Hepatocyte (in vitro differentiated cells): ENCODE results near the gene KCNJ14. TPM values are rescaled to one million over a fixed set of nuclear protein-coding genes. Genes with fewer than 3 reads are reported as not detected.

Source experiments
- DNase-seq: peaks from one replicate; pipeline ENCODE4 v3.0.0-alpha.2; 2016; ENCODE audit warnings: low spot score
- H2AFZ ChIP-seq: fragments of 200-600 bp; sonication (generic); 2 replicates; pipeline ENCODE4 v1.6.0; 2016; ENCODE audit warnings: antibody characterized with exemption, mild to moderate bottlenecking
- H3K27ac ChIP-seq: fragments of 200-600 bp; sonication (generic); 2 replicates; pipeline ENCODE4 v1.5.1; 2016; ENCODE audit warnings: mild to moderate bottlenecking
- H3K27me3 ChIP-seq: fragments of 200-600 bp; sonication (generic); 2 replicates; pipeline ENCODE4 v1.6.1; 2016
- H3K36me3 ChIP-seq: fragments of 200-600 bp; sonication (generic); replicated peaks from 2 replicates; pipeline ENCODE4 v1.5.1; 2016; ENCODE audit warnings: low read depth; ENCODE audit not compliant: insufficient read depth
- H3K4me1 ChIP-seq: fragments of 200-600 bp; sonication (generic); 2 replicates; pipeline ENCODE4 v1.5.1; 2016; ENCODE audit warnings: mild to moderate bottlenecking, moderate library complexity; ENCODE audit not compliant: insufficient read depth
- H3K4me2 ChIP-seq: fragments of 200-600 bp; sonication (generic); 2 replicates; pipeline ENCODE4 v1.6.0; 2016
- H3K4me3 ChIP-seq: fragments of 200-600 bp; sonication (generic); 2 replicates; pipeline ENCODE4 v1.5.1; 2016; ENCODE audit warnings: mild to moderate bottlenecking
- H3K79me2 ChIP-seq: fragments of 200-600 bp; sonication (generic); 2 replicates; pipeline ENCODE4 v1.6.0; 2017; ENCODE audit warnings: mild to moderate bottlenecking
- H3K9me2 ChIP-seq: fragments of 200-600 bp; sonication (generic); replicated peaks from 2 replicates; pipeline ENCODE4 v1.6.0; 2017; ENCODE audit warnings: mild to moderate bottlenecking; ENCODE audit not compliant: insufficient read depth
- H3K9me3 ChIP-seq: fragments of 200-600 bp; sonication (generic); 2 replicates; pipeline ENCODE4 v1.5.1; 2016; ENCODE audit warnings: low read depth, mild to moderate bottlenecking
- H4K20me1 ChIP-seq: fragments of 200-600 bp; sonication (generic); 2 replicates; pipeline ENCODE4 v1.6.0; 2016; ENCODE audit warnings: mild to moderate bottlenecking; ENCODE audit not compliant: insufficient read depth, poor library complexity, severe bottlenecking
- CTCF ChIP-seq: fragments of 200-600 bp; sonication (generic); IDR thresholded peaks from 2 replicates; pipeline ENCODE4 v1.5.1; 2016; ENCODE audit warnings: antibody characterized with exemption, mild to moderate bottlenecking; ENCODE audit not compliant: poor library complexity
- EZH2phosphoT487 ChIP-seq: fragments of 200-600 bp; sonication (generic); IDR thresholded peaks from one replicate; pipeline ENCODE4 v1.6.1; 2018; ENCODE audit warnings: antibody characterized with exemption, mild to moderate bottlenecking, low read depth, moderate library complexity; ENCODE audit not compliant: unreplicated experiment, severe bottlenecking
- WGBS: methylation state at CpG from one replicate; pipeline ENCODE4 v1.1.6; 2016; ENCODE audit warnings: low lambda C conversion rate; ENCODE audit errors: missing lambda C conversion rate; 5-methylcytosine and 5-hydroxymethylcytosine counted together
- polyA plus RNA-seq: library from polyadenylated mRNA; unstranded; fragments of >200 nt; fragmentation: Nextera tagmentation; extraction: Ambion mirVana; gene quantifications from 2 replicates; pipeline ENCODE4 v1.2.1, GENCODE V29; 2016
- total RNA-seq: library from RNA; depleted of rRNA; stranded (reverse); fragments of >200 nt; gene quantifications from 2 replicates; pipeline ENCODE4 v1.2.3, GENCODE V29; 2014

KCNJ14 gene
- total and polyA plus RNA-seq, 2 experiments from 2014 or later = 0.70 to 1.1 TPM

GRCh38 chr19:48514123-48514458, 58.7 kb downstream of the KCNJ14 start:
- Histone ChIP-seq H4K20me1 (no peaks in the 10 kb centered on the region), H2AFZ (peak overlapping the region; percentile 98), H3K4me2 (peak overlapping the region; percentile 97), H3K36me3 (no peaks in the 10 kb centered on the region), H3K79me2 (no peaks in the 10 kb centered on the region), H3K27me3 (peaks cover 12% of the 10 kb centered on the region), H3K9me3 (no peaks in the 10 kb centered on the region), H3K27ac (no peak overlapping the region), H3K4me3 (no peak overlapping the region), H3K9me2 (no peaks in the 10 kb centered on the region), H3K4me1 (no peaks in the 10 kb centered on the region)
- TF ChIP-seq CTCF = no peak
- 60% methylated on average over 11 of the region's 11 CpGs for WGBS
- DNase-seq = no peak

GRCh38 chr19:48516536-48516935, 61.2 kb downstream of the KCNJ14 start:
- no peak for TF ChIP-seq EZH2phosphoT487
- no peak overlapping the region for H3K4me3 ChIP-seq
- H3K36me3 ChIP-seq = no peaks in the 10 kb centered on the region
- 84% methylated on average over 8 of the region's 8 CpGs for WGBS
- H3K79me2 ChIP-seq = no peaks in the 10 kb centered on the region
- H2AFZ ChIP-seq = no peak overlapping the region
- no peaks in the 10 kb centered on the region for H3K9me2 ChIP-seq
- peaks cover 12% of the 10 kb centered on the region for H3K27me3 ChIP-seq
- no peak overlapping the region for H3K27ac ChIP-seq
- no peak overlapping the region for H3K4me2 ChIP-seq
- no peak for DNase-seq
- no peaks in the 10 kb centered on the region for H3K4me1 ChIP-seq
- H3K9me3 ChIP-seq = no peaks in the 10 kb centered on the region
- H4K20me1 ChIP-seq = no peaks in the 10 kb centered on the region

Other genes with a start within 250 kb of the KCNJ14 start
- 17.0 and 18.8 TPM in 2 replicates for gene CARD8, start 199.7 kb upstream of the KCNJ14 start, total RNA-seq
- 7.6 and 10.3 TPM in 2 replicates for gene CARD8, start 199.7 kb upstream of the KCNJ14 start, polyA plus RNA-seq
- 0.84 and 0.90 TPM in 2 replicates for gene ZNF114, start 185.5 kb upstream of the KCNJ14 start, total RNA-seq
- 1.6 and 3.0 TPM in 2 replicates for gene ZNF114, start 185.5 kb upstream of the KCNJ14 start, polyA plus RNA-seq
- 68.4 and 80.1 TPM in 2 replicates for gene EMP3, start 130.0 kb upstream of the KCNJ14 start, total RNA-seq
- gene EMP3, start 130.0 kb upstream of the KCNJ14 start, polyA plus RNA-seq = 379 and 381 TPM in 2 replicates
- gene TMEM143, start 91.6 kb upstream of the KCNJ14 start, total RNA-seq = 5.3 and 5.9 TPM in 2 replicates
- gene TMEM143, start 91.6 kb upstream of the KCNJ14 start, polyA plus RNA-seq = 11.2 and 20.8 TPM in 2 replicates
- gene SYNGR4, start 91.2 kb upstream of the KCNJ14 start, total RNA-seq = not detected in 2 replicates
- 0.51 and 1.3 TPM in 2 replicates for gene SYNGR4, start 91.2 kb upstream of the KCNJ14 start, polyA plus RNA-seq
- gene KDELR1, start 64.0 kb upstream of the KCNJ14 start, total RNA-seq = 164 and 179 TPM in 2 replicates
- gene KDELR1, start 64.0 kb upstream of the KCNJ14 start, polyA plus RNA-seq = 278 and 288 TPM in 2 replicates
- gene GRIN2D, start 61.9 kb upstream of the KCNJ14 start, total RNA-seq = 0.40 and 1.00 TPM in 2 replicates
- gene GRIN2D, start 61.9 kb upstream of the KCNJ14 start, polyA plus RNA-seq = 2.1 and 2.7 TPM in 2 replicates
- gene GRWD1, start 9.6 kb upstream of the KCNJ14 start, total RNA-seq = 25.2 and 25.9 TPM in 2 replicates
- 33.1 and 36.6 TPM in 2 replicates for gene GRWD1, start 9.6 kb upstream of the KCNJ14 start, polyA plus RNA-seq
- 63.1 and 69.6 TPM in 2 replicates for gene CYTH2, start 13.8 kb downstream of the KCNJ14 start, total RNA-seq
- gene CYTH2, start 13.8 kb downstream of the KCNJ14 start, polyA plus RNA-seq = 80.1 and 106 TPM in 2 replicates
- 2.1 and 3.7 TPM in 2 replicates for gene LMTK3, start 56.3 kb downstream of the KCNJ14 start, total RNA-seq
- gene LMTK3, start 56.3 kb downstream of the KCNJ14 start, polyA plus RNA-seq = 1.3 and 2.1 TPM in 2 replicates
- not detected in 2 replicates for gene SULT2B1, start 96.6 kb downstream of the KCNJ14 start, total RNA-seq
- gene SULT2B1, start 96.6 kb downstream of the KCNJ14 start, polyA plus RNA-seq = 0.43 and 0.79 TPM in 2 replicates
- gene SPACA4, start 151.2 kb downstream of the KCNJ14 start, total RNA-seq = not detected in 2 replicates
- gene SPACA4, start 151.2 kb downstream of the KCNJ14 start, polyA plus RNA-seq = 0.30 TPM in 1 of 2 replicates, not detected in the other
- gene FAM83E, start 159.5 kb downstream of the KCNJ14 start, total RNA-seq = 13.8 and 22.2 TPM in 2 replicates
- 12.4 and 16.1 TPM in 2 replicates for gene FAM83E, start 159.5 kb downstream of the KCNJ14 start, polyA plus RNA-seq
- gene RPL18, start 163.6 kb downstream of the KCNJ14 start, total RNA-seq = 1,372 and 1,462 TPM in 2 replicates
- 616 and 623 TPM in 2 replicates for gene RPL18, start 163.6 kb downstream of the KCNJ14 start, polyA plus RNA-seq
- gene SPHK2, start 163.9 kb downstream of the KCNJ14 start, total RNA-seq = 45.2 and 56.7 TPM in 2 replicates
- 39.4 and 48.2 TPM in 2 replicates for gene SPHK2, start 163.9 kb downstream of the KCNJ14 start, polyA plus RNA-seq
- 3.9 and 5.4 TPM in 2 replicates for gene DBP, start 181.8 kb downstream of the KCNJ14 start, total RNA-seq
- 11.8 and 20.4 TPM in 2 replicates for gene DBP, start 181.8 kb downstream of the KCNJ14 start, polyA plus RNA-seq
- 11.7 and 12.0 TPM in 2 replicates for gene CA11, start 190.6 kb downstream of the KCNJ14 start, total RNA-seq
- gene CA11, start 190.6 kb downstream of the KCNJ14 start, polyA plus RNA-seq = 43.6 and 48.6 TPM in 2 replicates
- 0.08 TPM in 1 of 2 replicates, not detected in the other for gene NTN5, start 217.4 kb downstream of the KCNJ14 start, total RNA-seq
- gene NTN5, start 217.4 kb downstream of the KCNJ14 start, polyA plus RNA-seq = 0.33 and 0.60 TPM in 2 replicates
- gene FUT2, start 240.4 kb downstream of the KCNJ14 start, total RNA-seq = 12.4 and 13.4 TPM in 2 replicates
- 14.4 and 16.9 TPM in 2 replicates for gene FUT2, start 240.4 kb downstream of the KCNJ14 start, polyA plus RNA-seq